Measurements from ENCODE around the gene PRSS37.
"Not testable (repeated sequence)": the region's sequence is repeated elsewhere in the genome, so short reads cannot be mapped to it uniquely, and the experiment has no call there.

The PRSS37 gene

GRCh38 chr7:141841385-141841784 lies at the start of gene PRSS37:
TSS of gene PRSS37 (minus strand) at chr7:141841485. CDS start at chr7:141841049, 436 bp downstream.
- no peak for DNase-seq (ENCODE audit: low read depth)

GRCh38 chr7:141889321-141889720 lies 48.0 kb upstream of the PRSS37 start:
- no peak for DNase-seq (ENCODE audit: low read depth)

GRCh38 chr7:141884539-141885225 lies 43.4 kb upstream of the PRSS37 start:
- no peak for DNase-seq (ENCODE audit: low read depth)

- no peak for DNase-seq (ENCODE audit: low read depth)
Observed at GRCh38 chr7:141880960-141881359, 39.7 kb upstream of the PRSS37 start.

- DNase-seq (ENCODE audit: low read depth): no peak
Observed at GRCh38 chr7:141877365-141877764, 36.1 kb upstream of the PRSS37 start.

- no peak for DNase-seq (ENCODE audit: low read depth)
Observed at GRCh38 chr7:141876371-141876770, 35.1 kb upstream of the PRSS37 start.

GRCh38 chr7:141875453-141875852 lies 34.2 kb upstream of the PRSS37 start:
- DNase-seq (ENCODE audit: low read depth): no peak

- DNase-seq (ENCODE audit: low read depth): no peak
Observed at GRCh38 chr7:141874787-141875186, 33.5 kb upstream of the PRSS37 start.

- no peak for DNase-seq (ENCODE audit: low read depth)
Observed at GRCh38 chr7:141872931-141873330, 31.6 kb upstream of the PRSS37 start.

- no peak for DNase-seq (ENCODE audit: low read depth)
Observed at GRCh38 chr7:141866974-141867373, 25.7 kb upstream of the PRSS37 start.

- no peak for DNase-seq (ENCODE audit: low read depth)
Observed at GRCh38 chr7:141864765-141865447, 23.6 kb upstream of the PRSS37 start.

- no peak for DNase-seq (ENCODE audit: low read depth)
Observed at GRCh38 chr7:141860207-141860606, 18.9 kb upstream of the PRSS37 start.

- DNase-seq (ENCODE audit: low read depth): no peak
Observed at GRCh38 chr7:141847996-141848395, 6.7 kb upstream of the PRSS37 start.

- DNase-seq (ENCODE audit: low read depth): no peak
Observed at GRCh38 chr7:141844256-141844655, 3.0 kb upstream of the PRSS37 start.

GRCh38 chr7:141842904-141843303 lies 1.6 kb upstream of the PRSS37 start:
- DNase-seq (ENCODE audit: low read depth): no peak

- no peak for DNase-seq (ENCODE audit: low read depth)
Observed at GRCh38 chr7:141840708-141841107, 577 bp downstream of the PRSS37 start.

- no peak for DNase-seq (ENCODE audit: low read depth)
Observed at GRCh38 chr7:141839256-141839655, 2.0 kb downstream of the PRSS37 start.

GRCh38 chr7:141838581-141838980 lies 2.7 kb downstream of the PRSS37 start:
- DNase-seq (ENCODE audit: low read depth): no peak

GRCh38 chr7:141837683-141838082 lies 3.6 kb downstream of the PRSS37 start:
- DNase-seq (ENCODE audit: low read depth): no peak

GRCh38 chr7:141822432-141822831 lies 18.9 kb downstream of the PRSS37 start:
- not testable (repeated sequence) for DNase-seq (ENCODE audit: low read depth)

GRCh38 chr7:141820067-141820466 lies 21.2 kb downstream of the PRSS37 start:
- no peak for DNase-seq (ENCODE audit: low read depth)

GRCh38 chr7:141792526-141792925 lies 48.8 kb downstream of the PRSS37 start:
- DNase-seq (ENCODE audit: low read depth): no peak

- DNase-seq (ENCODE audit: low read depth): no peak
Observed at GRCh38 chr7:141789917-141790316, 51.4 kb downstream of the PRSS37 start, which contains the start of gene TAS2R5. TSS of gene TAS2R5 (plus strand) at chr7:141790217. CDS start at chr7:141790362, 145 bp downstream.

- no peak for DNase-seq (ENCODE audit: low read depth)
Observed at GRCh38 chr7:141788296-141788695, 53.0 kb downstream of the PRSS37 start.
